IPS-11a (cell line): Measurements from ENCODE around the gene ARID5A.

ENCODE experiments used
- H3K4me3 ChIP-seq: one replicate; pipeline ENCODE4 v1.5.1; 2013; ENCODE audit warnings: low read depth, low read length, control low read depth

The ARID5A gene

DNA sequence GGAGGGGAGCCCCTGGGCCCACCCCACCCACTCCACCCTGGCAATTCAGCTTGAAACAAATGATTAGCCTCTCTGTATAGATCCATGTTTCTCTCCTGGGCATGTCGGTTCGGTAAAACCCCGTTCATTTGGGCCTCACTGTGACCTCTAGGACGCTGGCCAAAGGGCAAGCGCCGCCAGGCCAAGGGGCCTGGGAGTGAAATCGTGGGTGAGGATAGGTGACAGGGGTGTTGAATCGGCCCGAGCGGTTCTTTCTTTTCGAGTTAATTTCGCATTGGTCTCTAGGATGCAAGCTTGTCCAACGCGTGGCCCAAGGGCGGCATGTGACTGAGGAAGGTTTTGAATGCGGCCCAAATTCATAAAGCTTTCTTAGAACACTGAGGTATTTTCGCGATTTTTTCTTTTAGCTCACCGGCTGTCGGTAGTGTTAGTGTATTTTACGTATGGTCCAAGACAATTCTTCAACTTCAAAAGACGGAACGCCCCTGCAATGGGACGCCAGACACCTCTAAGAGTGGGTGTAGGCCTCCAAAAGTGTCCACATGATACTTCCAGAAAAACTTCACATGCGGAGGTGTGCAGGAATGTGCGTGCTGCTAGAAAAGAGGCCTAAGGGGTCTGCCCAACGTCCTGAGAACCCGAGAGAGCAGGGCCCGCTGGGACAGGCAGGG, 9.8 kb upstream of the ARID5A start:
- H3K4me3 ChIP-seq, result peak overlapping the region; percentile 8

DNA sequence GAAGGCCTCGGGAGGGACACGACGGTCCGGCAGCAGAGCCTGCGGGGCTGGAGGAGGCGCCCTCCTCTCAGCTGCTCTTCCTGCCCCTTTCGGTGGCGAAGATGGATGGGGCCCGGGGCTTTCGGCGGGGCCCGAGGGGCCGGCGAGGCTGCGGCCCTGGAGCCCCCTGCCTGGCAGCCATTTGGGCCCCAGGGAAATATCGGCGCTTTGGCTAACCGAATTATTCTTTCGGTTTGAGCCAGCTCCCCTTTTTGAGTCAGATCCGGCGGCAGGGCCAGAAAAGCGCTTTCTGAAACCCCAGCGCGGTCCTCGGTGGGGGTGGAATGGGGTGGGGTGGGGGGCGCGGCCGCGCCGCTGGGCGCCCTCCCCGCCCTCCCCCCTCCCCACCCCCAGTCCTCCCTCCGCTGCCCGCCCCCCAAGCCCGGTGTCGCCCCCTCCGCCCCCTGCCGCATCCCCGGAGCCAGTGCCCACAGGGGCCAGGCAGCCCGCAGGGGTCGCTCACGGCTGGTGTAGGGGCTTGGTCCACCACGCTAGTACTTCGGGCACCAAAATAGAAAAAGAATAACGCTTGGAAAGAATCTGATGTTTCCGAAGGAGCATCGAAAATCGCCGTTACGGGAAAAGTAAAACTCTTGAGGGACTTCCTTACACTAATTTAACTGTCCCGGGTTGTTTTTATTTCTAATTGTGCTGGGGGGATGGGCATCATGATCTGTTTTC, 9.1 kb upstream of the ARID5A start:
- H3K4me3 ChIP-seq, result peak overlapping the region; percentile 13

DNA sequence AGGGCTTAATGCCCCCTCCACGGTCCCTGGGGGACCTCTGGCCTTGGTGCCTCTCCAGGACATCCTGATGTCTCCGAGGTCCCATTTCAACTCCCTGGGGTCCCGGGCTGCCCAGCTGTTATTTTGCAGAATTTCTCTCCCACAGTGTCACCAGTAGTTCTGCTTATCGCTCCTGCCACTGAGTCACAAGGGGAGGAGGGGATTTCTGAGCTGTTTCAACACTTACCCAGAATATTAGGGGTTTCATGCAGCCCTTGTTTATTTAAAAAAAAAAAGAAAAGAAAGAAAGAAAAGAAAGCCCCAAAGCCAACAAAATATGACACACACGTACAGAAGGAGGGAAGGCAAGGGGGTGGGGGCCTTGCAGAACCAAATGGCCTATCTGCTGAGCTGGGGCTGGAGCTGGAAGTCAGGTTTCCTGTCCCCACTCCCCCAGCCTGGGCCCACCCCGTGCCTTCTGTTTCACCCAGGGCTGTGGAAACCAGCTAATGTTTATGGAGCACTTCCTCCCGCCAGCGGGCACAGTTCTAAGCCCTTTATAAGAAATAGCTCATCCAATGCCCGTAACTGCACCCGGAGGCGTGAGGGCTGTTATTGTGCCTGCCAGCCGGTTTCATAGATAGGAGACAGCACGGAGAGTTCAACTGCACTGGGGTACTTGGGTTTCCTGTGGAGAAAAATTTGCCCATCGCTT, 8.4 kb upstream of the ARID5A start:
- peak overlapping the region; percentile 13 for H3K4me3 ChIP-seq

DNA sequence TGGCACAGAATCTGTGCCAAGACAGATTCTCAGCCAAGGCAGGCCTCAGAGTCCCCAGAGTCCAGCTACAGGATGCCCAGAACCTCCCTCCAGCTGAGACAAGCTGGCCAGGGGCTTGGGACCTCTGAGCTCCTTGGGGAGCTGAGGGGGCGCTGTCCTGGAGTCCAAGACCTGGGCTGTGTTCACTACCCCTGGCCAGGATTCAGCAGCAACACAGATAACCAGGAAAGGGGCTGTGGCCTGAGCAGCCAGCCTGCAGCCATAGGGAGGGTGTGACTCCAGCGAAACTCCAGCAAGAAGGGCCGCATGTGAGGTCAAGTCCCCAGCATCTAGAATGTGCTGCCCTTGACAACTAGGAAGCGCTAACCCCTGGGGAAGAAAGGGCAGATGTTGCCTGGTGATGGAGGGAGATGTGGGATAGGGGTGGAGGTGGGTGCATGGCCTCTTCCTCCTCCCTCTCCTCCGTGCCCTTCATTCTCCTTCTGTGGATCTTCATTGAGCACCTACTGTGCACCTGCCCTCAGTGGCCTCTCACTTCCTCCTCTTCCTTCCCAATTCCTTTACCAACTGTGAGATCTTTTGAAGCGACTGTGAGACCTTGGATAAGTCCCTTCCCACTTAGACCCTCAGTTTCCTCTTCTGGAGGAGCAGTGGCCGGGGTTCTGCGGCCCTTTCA, 7.7 kb upstream of the ARID5A start:
- no peak overlapping the region for H3K4me3 ChIP-seq

DNA sequence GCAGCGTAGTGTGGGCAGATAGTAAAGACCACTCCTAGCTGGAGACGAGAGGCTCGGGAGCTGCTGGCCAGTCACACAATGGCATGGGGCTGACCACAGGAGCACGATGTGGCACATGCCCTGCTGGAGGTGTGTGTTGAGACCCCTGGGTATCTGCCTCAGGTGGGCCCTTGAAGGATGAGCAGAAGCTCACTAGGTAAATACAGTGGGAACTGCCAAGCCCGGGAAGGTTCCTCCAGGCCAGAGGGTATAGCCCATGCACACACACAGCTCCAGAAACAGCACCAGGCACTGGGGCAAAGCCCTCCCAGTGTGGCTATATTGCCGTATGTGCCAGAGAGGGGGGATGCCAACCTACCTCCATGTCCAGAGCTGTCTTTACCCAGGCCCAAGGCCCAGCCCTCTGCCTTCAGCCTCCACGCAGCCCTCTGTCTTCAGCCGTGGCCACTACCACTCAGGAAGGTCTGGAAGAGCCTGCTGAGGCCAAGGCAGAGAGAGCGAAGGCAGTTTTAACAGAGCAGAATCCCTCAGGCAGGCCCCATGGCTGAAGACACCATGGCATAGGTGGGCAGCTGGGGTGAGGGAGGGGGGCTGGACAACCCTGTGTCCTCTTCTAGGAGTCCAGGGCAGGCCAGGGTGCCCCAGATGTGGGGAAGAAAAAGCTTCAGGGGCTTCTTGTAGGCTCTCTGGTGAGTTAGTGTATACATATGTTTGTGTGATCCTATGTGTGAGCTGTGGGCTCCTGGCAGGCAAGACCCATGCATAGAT, 7.0 kb upstream of the ARID5A start:
- H3K4me3 ChIP-seq, result no peak overlapping the region

DNA sequence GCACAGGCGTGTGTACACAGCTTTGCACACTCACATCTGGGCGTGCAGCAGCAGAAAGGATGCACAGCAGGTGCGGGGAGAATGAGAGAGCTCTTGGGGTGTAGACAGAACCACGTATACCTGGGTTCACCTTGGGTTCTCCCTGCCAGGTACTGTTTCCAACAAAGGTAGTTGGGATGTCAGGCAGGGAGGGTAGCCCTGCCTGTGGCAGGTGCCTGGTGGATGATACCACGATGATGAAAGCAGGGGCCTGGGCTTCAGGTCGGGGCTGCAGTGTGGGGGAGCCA, 6.5 kb upstream of the ARID5A start:
- H3K4me3 ChIP-seq, result no peak overlapping the region

DNA sequence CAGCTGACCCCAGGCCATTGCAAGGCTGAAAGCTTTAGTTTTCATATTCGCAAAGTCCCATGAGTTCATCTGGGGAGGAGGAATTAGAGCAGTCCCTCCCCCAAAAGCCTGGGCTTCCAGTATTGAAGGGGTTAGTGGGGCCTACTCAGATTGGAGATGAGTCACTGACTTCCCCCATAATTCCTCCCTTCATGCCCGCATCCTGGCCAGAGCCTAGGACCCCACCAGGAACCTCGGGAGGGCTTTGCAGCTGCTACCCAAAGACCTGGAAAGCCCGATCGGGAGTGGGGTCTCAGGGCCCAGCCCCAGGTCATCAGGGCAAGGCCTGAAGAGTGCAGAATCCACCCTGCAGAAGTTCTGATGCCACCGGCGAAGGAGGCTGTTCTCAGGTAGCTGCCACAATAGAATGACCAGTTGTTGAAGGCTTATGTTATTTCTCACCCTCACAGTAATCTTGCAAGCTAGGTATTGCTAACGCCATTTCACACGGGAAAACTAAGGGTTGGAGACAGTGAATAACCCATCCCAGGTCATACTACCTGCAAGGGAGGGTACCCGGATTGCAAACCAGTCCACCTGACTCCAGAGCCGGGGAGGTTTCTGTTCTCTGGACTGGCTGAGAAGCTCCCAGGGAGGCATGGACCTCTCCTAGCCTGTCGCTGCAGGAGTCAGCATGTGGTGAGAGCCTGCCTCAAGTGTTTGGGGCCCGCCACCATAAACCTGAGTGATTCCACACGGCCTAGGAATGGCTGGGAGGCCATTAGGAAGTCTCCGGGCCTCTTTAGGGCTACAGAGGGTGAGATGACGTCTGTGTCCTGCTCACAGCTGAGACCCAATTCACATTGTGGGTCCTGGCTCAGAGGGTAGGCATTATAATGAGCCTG, 5.8 kb upstream of the ARID5A start:
- no peak overlapping the region for H3K4me3 ChIP-seq

DNA sequence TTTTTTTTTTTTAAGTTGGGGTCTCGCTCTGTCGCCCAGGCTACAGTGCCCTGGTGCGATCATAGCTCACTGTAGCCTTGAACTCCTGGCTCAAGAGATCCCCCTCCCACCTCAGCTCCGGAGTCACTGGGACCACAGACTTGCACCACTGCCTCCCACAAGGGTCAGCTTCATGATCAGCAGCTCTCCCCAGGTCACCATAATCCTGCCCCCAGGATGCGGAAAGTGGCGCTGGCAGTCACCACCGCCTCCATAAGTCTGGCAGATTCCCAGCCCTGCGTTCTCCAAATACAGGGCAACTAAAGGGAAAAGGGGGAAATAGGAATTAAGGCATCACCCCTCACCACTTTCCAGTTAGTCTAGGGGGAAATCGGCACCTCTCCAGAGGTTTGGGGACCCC, 5.2 kb upstream of the ARID5A start:
- no peak overlapping the region for H3K4me3 ChIP-seq

DNA sequence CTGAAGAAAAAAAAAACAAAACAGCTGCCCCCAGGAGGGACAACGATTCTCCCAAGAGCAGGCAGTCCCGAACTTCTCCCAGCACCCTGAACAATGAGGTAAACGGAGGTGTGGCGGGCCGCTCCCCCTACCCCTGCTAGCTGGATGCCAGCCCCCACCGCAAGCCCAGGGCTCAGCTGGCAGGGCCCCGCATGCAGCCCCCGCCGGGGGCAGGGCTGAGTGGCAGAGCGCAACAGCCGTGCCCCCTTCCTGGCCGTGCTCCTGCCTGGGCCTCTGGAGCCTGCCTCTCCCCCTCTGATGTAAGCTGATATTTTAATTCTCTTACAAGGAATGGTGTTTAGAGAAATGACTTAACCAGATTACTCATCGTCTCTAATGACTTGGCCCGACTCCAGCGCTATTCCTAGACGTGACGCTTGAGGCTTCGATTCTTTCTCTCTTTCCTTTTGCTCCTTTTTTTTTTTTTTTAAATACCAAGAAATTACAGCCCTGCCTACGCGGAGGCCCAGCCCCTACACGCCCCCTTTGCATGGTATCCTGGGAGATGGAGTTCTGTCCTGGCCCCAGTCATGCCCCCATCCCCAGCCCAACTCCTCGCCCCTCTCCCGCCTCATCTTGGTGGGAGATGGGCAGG, 4.6 kb upstream of the ARID5A start:
- peak overlapping the region; percentile 33 for H3K4me3 ChIP-seq

DNA sequence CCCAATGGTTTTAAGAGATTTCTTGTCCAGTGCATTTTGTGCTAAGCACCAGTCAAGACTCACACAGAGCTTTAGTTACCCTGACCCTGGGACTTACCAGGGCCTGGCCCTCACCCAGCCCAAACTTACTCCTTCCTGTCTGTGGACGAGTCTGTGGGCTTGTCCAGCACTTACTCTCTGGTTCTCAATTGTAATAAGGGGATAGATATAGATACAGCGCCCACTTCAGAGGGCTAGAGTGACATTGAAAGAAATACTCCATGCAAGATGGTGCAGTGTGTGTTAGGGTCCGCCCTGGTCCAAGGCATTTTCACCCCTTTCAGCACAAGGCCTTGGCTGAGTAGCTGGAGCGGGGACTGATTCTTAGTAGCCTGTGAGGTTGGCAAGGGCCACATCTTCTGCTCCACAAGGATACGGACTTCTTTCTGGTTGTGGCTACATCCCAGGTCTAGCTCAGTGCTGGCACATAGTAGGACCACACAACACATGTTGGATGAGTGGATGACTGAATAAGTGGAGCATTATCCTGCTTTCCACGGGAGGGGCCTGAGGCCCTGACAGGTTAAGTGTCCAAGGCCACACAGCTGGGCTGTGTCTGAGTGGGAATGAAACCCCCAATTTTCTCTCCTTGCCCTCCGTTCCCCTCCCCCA, 3.8 kb upstream of the ARID5A start:
- no peak overlapping the region for H3K4me3 ChIP-seq

DNA sequence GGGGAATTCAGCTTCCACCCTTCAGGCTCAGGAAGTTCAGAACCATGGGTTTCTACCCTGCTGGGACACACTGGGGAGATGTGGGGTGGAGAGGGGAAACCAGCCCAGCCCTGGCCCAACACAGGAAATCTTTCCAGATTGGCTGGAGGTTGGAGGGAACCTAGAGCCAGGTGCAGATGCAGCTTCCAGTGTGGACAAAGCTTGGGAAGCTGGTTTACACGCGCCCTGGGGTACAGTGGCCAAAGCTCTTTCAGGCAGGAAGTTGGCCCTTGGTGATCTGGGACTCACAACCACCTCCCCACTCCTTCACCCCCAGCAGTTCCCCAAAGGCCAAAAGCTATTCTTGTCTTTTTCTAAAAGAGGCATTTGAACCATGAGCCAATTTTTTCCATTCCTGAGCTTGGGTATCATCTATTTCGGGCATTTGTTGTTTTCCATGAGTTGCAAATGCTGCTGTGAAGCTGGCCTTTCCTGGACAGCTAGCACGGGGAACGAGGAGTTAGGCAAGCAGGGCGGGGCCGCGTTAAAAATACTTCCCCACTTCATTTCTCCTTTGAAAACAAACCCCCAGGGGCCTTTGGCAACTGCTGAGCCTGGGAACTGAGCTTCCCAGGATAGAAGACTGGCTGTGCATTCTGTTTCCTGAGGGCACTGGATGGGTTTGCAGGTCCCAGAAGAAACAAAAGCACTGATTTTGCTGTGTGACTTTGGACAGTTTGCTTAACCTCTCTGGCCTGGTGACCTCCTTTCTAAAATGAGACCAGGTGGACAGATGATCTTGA, 3.1 kb upstream of the ARID5A start:
- no peak overlapping the region for H3K4me3 ChIP-seq

DNA sequence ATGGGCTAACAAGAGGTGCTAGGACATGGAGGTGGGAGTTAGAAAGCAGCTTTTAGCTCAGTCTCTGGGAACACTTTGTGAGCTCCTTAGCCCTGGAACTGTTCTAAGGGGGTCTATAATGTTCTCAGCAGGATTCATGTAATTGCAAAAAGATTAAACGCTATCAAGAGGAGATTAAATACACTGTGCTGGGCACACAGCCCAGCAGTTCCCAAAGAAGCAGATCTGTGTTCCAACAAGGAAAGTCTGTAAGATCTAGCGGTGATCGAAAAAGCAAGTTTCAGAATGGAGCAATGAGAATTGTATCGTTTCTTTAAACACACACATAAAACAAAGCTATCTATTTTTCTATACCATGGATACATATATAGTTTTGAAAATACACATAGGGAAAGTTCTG, 2.4 kb upstream of the ARID5A start:
- H3K4me3 ChIP-seq, result no peak overlapping the region

DNA sequence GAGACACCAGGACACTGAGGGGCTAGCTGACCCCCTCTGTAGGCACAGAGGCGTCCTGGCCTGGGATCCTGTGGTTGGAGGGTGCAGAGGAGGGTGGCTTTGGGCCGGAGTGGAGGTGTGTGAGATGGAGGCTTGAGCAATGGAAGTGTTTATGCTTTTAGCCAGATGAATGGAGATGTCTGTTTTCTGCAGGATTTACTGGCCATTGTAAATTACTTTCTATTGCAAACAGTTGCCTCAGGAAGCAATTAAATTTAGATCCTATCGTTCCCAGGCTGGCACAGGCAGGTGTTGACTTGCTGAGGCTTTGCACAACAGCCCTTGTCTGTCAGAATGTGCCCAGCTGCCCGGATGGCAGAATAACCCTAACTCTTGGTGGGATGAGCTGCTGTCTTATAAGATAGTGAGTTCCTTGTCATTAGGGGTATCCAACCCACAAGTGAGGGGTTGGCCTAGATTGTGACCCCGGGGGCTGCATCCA, 1.8 kb upstream of the ARID5A start:
- H3K4me3 ChIP-seq, result no peak overlapping the region

DNA sequence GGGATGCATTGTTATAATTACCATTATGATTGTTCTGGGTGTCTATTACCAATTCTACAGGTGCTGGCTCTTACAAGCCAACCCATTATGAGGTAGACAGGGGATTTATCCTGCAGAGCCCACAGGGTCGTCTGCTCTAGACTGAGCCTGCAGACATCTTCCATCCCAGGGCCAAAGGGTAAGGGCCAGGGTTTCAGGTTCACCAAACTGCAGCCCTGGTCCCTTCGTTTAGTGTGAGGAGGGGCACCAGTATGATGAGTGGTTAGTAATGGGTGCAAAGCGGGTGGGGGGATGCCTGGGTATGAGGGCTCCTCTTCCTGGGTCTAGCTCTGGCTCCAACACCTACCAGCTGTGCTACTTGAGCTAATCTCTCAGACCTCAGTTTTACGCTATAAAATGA, 1.2 kb upstream of the ARID5A start:
- H3K4me3 ChIP-seq, result no peak overlapping the region

DNA sequence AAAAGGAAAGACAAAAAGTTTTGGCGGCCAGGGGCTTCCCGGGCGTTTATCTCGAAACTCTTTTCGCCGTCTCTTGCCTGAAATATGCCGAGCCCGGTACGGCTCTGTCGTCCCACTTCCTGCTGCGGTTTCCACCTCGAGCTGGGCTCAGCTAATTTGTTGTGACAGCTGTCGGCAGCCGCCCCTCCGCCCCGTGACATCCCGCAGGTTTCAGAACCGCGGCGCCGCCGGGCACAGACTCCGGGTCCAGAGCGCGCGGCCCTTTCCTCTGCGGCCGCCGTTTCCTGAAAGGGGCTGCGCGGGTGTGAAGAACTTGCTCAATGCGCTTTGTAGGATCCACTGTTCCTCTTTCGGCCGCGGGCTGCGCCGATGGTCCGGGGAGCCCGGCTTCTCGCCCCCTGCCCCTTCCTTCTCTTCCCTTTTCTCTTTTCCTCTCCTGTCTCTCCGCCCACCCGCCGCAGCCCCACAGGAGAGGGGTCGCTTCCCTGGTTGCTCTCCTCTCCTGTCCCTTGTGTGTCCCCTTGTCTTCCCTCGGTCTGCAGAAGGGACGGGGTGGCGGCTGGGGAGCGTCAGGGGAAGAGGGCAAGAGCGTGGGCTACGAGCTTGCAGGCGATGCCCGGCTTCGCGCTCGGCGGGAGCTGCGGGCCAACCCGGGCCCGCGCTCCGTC, 648 bp downstream of the ARID5A start:
- peak overlapping the region; percentile 39 for H3K4me3 ChIP-seq

DNA sequence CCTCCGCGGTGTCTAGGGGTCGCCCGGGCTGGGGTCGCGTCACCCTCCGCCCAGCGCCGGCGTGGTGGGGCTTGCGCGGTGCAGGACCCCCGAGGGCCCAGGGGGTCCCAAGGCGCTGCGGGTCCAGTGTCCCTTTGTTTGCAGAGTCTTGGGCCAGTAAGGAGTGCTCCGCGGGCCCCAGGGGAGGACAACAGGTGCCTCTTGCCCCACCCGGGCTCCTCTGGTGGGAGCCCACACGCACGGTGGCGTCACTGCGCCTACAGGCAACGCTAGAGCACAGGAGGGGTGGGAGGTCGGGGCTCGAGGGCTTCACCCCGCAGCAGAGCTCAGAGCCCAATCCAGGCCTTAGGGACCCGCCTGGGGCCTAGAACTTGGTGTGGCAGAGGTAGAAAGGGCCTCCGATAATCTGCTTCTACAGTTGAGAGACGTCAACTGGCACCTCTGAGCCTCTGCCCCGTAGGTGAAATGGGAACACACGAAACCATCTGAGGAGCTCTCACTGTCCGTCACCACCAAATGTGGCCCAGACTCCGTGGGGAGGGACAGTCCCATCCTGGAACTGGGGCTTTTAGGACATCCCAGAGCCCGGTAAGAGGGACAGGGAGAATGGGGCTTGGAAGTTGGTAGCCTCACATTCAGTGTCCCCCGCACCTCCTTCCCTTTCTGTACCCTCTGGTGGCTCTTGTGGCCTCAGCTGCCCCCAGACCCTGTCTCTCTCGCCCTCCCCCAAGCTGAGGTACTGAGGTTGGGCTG, 1.4 kb downstream of the ARID5A start:
- H3K4me3 ChIP-seq, result peak overlapping the region; percentile 39
